ENCODE results near the gene TADA3. TPM values are rescaled to one million over a fixed set of nuclear protein-coding genes. Genes with fewer than 3 reads are reported as not detected.

The TADA3 gene
- total RNA-seq, 1 donor, result 102 TPM

DNA sequence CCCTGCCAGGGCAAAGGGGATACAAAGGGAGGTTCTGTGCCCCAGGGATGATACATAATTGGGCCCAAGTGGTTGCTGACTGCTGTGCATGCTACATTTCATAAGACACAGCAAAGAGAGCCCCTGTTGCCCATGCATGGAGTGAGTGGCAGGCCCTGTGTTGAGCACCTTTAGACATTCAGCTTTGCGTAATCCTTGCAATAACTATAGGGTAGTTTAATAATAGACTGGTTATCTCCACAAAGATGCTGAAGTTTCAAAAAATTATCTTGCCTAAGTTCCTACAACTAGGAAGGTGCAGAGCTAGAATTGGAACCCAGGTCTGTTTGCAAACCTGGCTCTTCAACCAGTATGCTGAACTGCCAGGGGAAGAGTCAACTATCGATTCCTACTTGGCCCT, 44.2 kb downstream of the TADA3 start:
- Histone ChIP-seq H4K20me1 (ENCODE audit: insufficient read depth, low read length) (no peaks in the 10 kb centered on the region), H3K27ac (ENCODE audit: low read depth, low read length) (no peak overlapping the region), H3K79me2 (ENCODE audit: insufficient read depth, low read length) (peaks cover 19% of the 10 kb centered on the region), H3K36me3 (ENCODE audit: insufficient read depth, low read length) (peaks cover 64% of the 10 kb centered on the region), H3K9me3 (ENCODE audit: low read depth, low read length) (no peaks in the 10 kb centered on the region), H3K4me1 (ENCODE audit: insufficient read depth, low read length) (peaks cover 37% of the 10 kb centered on the region), H3K4me3 (ENCODE audit: insufficient read depth, low read length) (no peak overlapping the region), H2AFZ (ENCODE audit: low read length) (no peak overlapping the region), H3K27me3 (ENCODE audit: insufficient read depth, low read length) (no peaks in the 10 kb centered on the region), H3K4me2 (ENCODE audit: insufficient read depth, low read length) (no peak overlapping the region)
- DNase-seq (ENCODE audit: insufficient read length, low spot score, missing footprints), result no peak
- TF ChIP-seq, protein P1, sequence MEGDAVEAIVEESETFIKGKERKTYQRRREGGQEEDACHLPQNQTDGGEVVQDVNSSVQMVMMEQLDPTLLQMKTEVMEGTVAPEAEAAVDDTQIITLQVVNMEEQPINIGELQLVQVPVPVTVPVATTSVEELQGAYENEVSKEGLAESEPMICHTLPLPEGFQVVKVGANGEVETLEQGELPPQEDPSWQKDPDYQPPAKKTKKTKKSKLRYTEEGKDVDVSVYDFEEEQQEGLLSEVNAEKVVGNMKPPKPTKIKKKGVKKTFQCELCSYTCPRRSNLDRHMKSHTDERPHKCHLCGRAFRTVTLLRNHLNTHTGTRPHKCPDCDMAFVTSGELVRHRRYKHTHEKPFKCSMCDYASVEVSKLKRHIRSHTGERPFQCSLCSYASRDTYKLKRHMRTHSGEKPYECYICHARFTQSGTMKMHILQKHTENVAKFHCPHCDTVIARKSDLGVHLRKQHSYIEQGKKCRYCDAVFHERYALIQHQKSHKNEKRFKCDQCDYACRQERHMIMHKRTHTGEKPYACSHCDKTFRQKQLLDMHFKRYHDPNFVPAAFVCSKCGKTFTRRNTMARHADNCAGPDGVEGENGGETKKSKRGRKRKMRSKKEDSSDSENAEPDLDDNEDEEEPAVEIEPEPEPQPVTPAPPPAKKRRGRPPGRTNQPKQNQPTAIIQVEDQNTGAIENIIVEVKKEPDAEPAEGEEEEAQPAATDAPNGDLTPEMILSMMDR (IDR thresholded peaks at IDR 0.05; ENCODE audit: extremely low read depth, low read depth, low read length), result no peak

DNA sequence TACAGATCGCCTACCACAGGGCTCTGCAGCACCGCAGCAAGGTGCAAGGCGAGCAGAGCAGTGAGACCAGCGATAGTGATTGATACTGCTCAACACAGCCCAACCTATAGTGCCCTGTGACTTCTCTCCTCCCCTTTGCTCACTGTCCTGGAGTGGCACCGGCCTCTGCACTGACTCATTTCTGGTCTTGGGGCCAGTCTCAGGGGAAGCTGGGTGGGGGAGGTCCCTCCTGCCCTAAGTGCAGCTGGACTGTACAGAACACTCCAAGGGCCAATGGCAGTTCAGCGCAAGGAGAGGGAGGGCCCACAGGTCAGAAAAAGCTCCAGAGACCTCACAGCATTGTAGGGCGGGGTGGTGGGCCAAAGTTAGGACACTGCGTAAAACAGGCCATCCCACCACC, 45.0 kb downstream of the TADA3 start:
- H3K27me3 ChIP-seq (ENCODE audit: insufficient read depth, low read length), result no peaks in the 10 kb centered on the region
- H4K20me1 ChIP-seq (ENCODE audit: insufficient read depth, low read length), result no peaks in the 10 kb centered on the region

DNA sequence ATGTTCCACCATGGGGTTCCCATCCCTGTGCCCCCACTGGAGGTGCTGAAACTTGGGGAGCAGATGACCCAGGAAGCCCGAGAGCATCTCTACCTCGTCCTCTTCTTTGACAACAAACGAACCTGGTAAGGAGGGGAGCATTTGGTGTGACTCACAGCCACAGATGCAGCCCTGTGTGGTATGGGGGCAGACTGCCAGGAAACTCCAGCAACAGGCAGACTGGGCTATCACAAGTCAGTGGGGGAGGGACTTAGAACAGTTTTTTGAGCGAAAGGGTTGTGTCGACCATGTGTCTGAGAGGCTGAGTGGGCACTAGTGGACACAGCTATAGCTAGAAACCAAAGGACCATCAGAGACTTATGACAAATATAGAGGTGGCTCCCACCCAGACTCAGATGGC, 45.9 kb downstream of the TADA3 start:
- DNase-seq (ENCODE audit: insufficient read length, low spot score, missing footprints), result peak; percentile 96
- H3K27ac ChIP-seq (ENCODE audit: low read depth, low read length), result peak overlapping the region; percentile 20
- TF ChIP-seq, protein P1 (IDR thresholded peaks at IDR 0.05; ENCODE audit: extremely low read depth, low read depth, low read length), result no peak
- no peaks in the 10 kb centered on the region for H3K9me3 ChIP-seq (ENCODE audit: low read depth, low read length)
- H3K4me1 ChIP-seq (ENCODE audit: insufficient read depth, low read length), result peaks cover 34% of the 10 kb centered on the region
- H3K79me2 ChIP-seq (ENCODE audit: insufficient read depth, low read length), result peaks cover 14% of the 10 kb centered on the region
- no peaks in the 10 kb centered on the region for H4K20me1 ChIP-seq (ENCODE audit: insufficient read depth, low read length)
- H3K4me2 ChIP-seq (ENCODE audit: insufficient read depth, low read length), result no peak overlapping the region
- peaks cover 76% of the 10 kb centered on the region for H3K36me3 ChIP-seq (ENCODE audit: insufficient read depth, low read length)
- no peaks in the 10 kb centered on the region for H3K27me3 ChIP-seq (ENCODE audit: insufficient read depth, low read length)
- H2AFZ ChIP-seq (ENCODE audit: low read length), result no peak overlapping the region
- H3K4me3 ChIP-seq (ENCODE audit: insufficient read depth, low read length), result no peak overlapping the region

More for the DNA sequence above, 45.0 kb downstream of the TADA3 start:
- Histone ChIP-seq H3K36me3 (ENCODE audit: insufficient read depth, low read length) (peaks cover 71% of the 10 kb centered on the region), H3K79me2 (ENCODE audit: insufficient read depth, low read length) (peaks cover 19% of the 10 kb centered on the region), H3K4me2 (ENCODE audit: insufficient read depth, low read length) (no peak overlapping the region), H3K4me3 (ENCODE audit: insufficient read depth, low read length) (no peak overlapping the region), H3K27ac (ENCODE audit: low read depth, low read length) (peak overlapping the region; percentile 15), H3K4me1 (ENCODE audit: insufficient read depth, low read length) (peaks cover 37% of the 10 kb centered on the region), H3K9me3 (ENCODE audit: low read depth, low read length) (no peaks in the 10 kb centered on the region), H2AFZ (ENCODE audit: low read length) (no peak overlapping the region)
- peak; percentile 92 for DNase-seq (ENCODE audit: insufficient read length, low spot score, missing footprints)
- TF ChIP-seq, protein P1 (IDR thresholded peaks at IDR 0.05; ENCODE audit: extremely low read depth, low read depth, low read length), result no peak

DNA sequence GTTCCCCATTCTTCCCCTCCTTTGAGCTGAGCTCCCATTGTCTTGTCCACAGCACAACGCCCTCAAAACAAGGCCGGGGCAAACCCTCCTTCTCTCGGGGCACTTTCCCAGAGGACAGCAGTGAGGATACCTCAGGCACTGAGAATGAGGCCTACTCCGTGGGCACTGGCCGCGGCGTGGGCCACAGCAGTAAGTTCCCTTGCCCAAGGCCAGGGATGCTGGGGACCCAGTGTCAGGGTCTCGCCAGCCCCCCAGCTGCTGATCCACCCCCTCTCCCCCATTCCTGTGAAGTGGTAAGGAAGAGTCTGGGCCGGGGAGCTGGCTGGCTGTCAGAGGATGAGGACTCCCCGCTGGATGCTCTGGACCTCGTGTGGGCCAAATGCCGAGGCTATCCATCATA, 46.8 kb downstream of the TADA3 start:
- Histone ChIP-seq H3K4me2 (ENCODE audit: insufficient read depth, low read length) (no peak overlapping the region), H3K9me3 (ENCODE audit: low read depth, low read length) (no peaks in the 10 kb centered on the region), H3K36me3 (ENCODE audit: insufficient read depth, low read length) (peaks cover 81% of the 10 kb centered on the region), H3K4me1 (ENCODE audit: insufficient read depth, low read length) (peaks cover 26% of the 10 kb centered on the region), H2AFZ (ENCODE audit: low read length) (no peak overlapping the region), H3K27me3 (ENCODE audit: insufficient read depth, low read length) (no peaks in the 10 kb centered on the region), H3K27ac (ENCODE audit: low read depth, low read length) (no peak overlapping the region), H3K79me2 (ENCODE audit: insufficient read depth, low read length) (peaks cover 8% of the 10 kb centered on the region), H4K20me1 (ENCODE audit: insufficient read depth, low read length) (peaks cover 3% of the 10 kb centered on the region), H3K4me3 (ENCODE audit: insufficient read depth, low read length) (no peak overlapping the region)
- DNase-seq (ENCODE audit: insufficient read length, low spot score, missing footprints), result peak; percentile 38
- TF ChIP-seq, protein P1 (IDR thresholded peaks at IDR 0.05; ENCODE audit: extremely low read depth, low read depth, low read length), result no peak

Data from osteoblast (primary cell).